KMS-11 (cell line): ENCODE measurements around the gene EPHB6.
A peak's percentile ranks its signal among the peaks of the same experiment; 100 is the strongest.

Experiments used
- H2AFZ ChIP-seq: fragments of 200-600 bp; sonication (generic); 2 replicates; pipeline ENCODE4 v1.6.1; 2016; ENCODE audit warnings: antibody characterized with exemption, mixed run types, low read depth
- H3K27ac ChIP-seq: fragments of 200-600 bp; sonication (generic); 2 replicates; pipeline ENCODE4 v1.6.1; 2016; ENCODE audit warnings: mild to moderate bottlenecking, mixed run types
- H3K27me3 ChIP-seq: fragments of 200-600 bp; sonication (generic); 2 replicates; pipeline ENCODE4 v1.6.1; 2017; ENCODE audit warnings: mild to moderate bottlenecking, low read depth, mixed run types, moderate library complexity; ENCODE audit not compliant: insufficient read depth
- H3K36me3 ChIP-seq: fragments of 200-600 bp; sonication (generic); 2 replicates; pipeline ENCODE4 v1.6.1; 2017; ENCODE audit warnings: mild to moderate bottlenecking, mixed run types; ENCODE audit not compliant: insufficient read depth
- H3K4me1 ChIP-seq: fragments of 200-600 bp; sonication (generic); 2 replicates; pipeline ENCODE4 v1.6.1; 2016; ENCODE audit warnings: mild to moderate bottlenecking, low read depth, mixed run types; ENCODE audit not compliant: poor library complexity, severe bottlenecking
- H3K4me2 ChIP-seq: fragments of 200-600 bp; sonication (generic); 2 replicates; pipeline ENCODE4 v1.7.0; 2016; ENCODE audit warnings: mild to moderate bottlenecking, mixed run types
- H3K4me3 ChIP-seq: fragments of 200-600 bp; sonication (generic); IDR thresholded peaks from 2 replicates; pipeline ENCODE4 v1.6.1; 2017; ENCODE audit warnings: low read depth, low read length, mixed read lengths; ENCODE audit not compliant: insufficient read depth
- H3K79me2 ChIP-seq: fragments of 200-600 bp; sonication (generic); 2 replicates; pipeline ENCODE4 v1.6.1; 2016; ENCODE audit warnings: low read depth, mixed run types; ENCODE audit not compliant: insufficient read depth
- H3K9ac ChIP-seq: fragments of 200-600 bp; sonication (generic); 2 replicates; pipeline ENCODE4 v1.6.1; 2016; ENCODE audit warnings: mild to moderate bottlenecking, mixed run types
- H4K20me1 ChIP-seq: fragments of 200-600 bp; sonication (generic); 2 replicates; pipeline ENCODE4 v1.6.1; 2016; ENCODE audit warnings: mild to moderate bottlenecking, mixed run types; ENCODE audit not compliant: insufficient read depth
- TF ChIP-seq, protein P1 (sequence below): fragments of 200-600 bp; sonication (generic); conservative IDR thresholded peaks from 2 replicates; pipeline ENCODE4 v1.6.1; 2017; ENCODE audit warnings: low read depth, mild to moderate bottlenecking, antibody characterized with exemption, low read length, moderate library complexity, mixed read lengths

Gene EPHB6

DNA sequence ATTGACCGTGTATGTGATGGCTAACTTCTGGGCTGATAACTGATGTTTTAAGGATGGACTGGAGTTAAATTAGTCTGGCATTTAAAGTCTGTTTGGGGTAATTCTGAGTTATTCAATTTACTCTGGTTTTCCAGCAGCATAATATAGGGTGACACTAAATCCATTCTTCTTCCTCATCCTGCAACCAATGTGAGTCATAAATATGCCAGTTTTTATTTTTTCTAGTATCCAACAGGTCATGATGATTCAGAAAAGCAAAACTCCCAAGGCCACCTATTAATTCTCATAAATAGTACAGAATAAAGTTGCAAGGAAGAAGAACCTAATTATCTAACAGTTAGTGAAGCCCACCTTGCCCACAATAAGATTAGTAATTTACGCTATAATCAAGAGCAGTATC, 7.5 kb upstream of the EPHB6 start:
- H3K4me1 ChIP-seq, result no peaks in the 10 kb centered on the region
- H3K9ac ChIP-seq, result no peak overlapping the region
- no peak overlapping the region for H3K4me2 ChIP-seq
- TF ChIP-seq, protein P1, sequence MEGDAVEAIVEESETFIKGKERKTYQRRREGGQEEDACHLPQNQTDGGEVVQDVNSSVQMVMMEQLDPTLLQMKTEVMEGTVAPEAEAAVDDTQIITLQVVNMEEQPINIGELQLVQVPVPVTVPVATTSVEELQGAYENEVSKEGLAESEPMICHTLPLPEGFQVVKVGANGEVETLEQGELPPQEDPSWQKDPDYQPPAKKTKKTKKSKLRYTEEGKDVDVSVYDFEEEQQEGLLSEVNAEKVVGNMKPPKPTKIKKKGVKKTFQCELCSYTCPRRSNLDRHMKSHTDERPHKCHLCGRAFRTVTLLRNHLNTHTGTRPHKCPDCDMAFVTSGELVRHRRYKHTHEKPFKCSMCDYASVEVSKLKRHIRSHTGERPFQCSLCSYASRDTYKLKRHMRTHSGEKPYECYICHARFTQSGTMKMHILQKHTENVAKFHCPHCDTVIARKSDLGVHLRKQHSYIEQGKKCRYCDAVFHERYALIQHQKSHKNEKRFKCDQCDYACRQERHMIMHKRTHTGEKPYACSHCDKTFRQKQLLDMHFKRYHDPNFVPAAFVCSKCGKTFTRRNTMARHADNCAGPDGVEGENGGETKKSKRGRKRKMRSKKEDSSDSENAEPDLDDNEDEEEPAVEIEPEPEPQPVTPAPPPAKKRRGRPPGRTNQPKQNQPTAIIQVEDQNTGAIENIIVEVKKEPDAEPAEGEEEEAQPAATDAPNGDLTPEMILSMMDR, result no peak
- H2AFZ ChIP-seq, result no peak overlapping the region
- H3K27ac ChIP-seq, result no peak overlapping the region
- no peaks in the 10 kb centered on the region for H4K20me1 ChIP-seq
- H3K27me3 ChIP-seq, result no peaks in the 10 kb centered on the region
- H3K4me3 ChIP-seq, result no peak overlapping the region
- H3K79me2 ChIP-seq, result no peaks in the 10 kb centered on the region
- no peaks in the 10 kb centered on the region for H3K36me3 ChIP-seq

DNA sequence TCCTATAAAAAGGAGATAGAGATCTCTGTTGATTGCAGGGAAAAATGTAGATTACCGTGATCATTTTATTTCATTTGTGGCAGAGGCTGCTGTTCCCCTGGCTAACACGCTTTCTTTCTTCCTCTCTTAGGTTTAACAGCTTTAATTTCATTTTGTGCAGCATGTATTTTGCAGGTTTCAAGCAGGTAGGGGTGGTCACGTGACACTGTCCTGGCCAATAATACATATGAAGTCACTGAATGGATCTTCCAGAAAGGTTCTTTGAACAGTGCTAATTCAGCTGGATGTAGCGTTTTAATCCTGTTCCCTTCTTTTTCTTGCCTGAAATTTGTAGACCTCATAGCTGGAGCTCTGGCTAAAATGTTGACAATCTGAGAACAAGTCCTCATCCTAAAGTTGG, 3.6 kb upstream of the EPHB6 start:
- no peak overlapping the region for H2AFZ ChIP-seq
- H3K4me3 ChIP-seq, result no peak overlapping the region
- no peak overlapping the region for H3K9ac ChIP-seq
- H3K4me1 ChIP-seq, result peaks cover 10% of the 10 kb centered on the region
- no peaks in the 10 kb centered on the region for H3K36me3 ChIP-seq
- no peak overlapping the region for H3K4me2 ChIP-seq
- H3K27me3 ChIP-seq, result no peaks in the 10 kb centered on the region
- no peak overlapping the region for H3K27ac ChIP-seq
- TF ChIP-seq, protein P1, result no peak
- no peaks in the 10 kb centered on the region for H3K79me2 ChIP-seq
- no peaks in the 10 kb centered on the region for H4K20me1 ChIP-seq

DNA sequence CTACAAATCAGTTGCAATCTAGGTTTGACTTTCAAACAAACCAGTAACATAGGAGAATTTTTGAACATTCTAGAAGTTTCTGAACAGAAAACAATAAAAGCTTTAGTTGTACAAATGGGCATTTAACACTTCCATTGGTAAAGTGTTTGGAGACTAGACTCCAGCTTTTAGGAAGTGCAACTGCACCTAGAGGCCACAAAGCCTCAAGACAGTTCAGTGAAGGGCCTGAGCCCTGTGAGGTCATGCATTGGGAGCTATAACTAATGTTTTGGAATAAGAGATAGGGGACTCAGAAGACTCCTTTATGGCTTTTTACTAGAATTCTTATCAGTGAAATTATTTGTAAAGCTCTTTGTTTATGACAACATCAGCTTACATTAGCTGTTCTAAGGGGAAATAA, 3.0 kb upstream of the EPHB6 start:
- Histone ChIP-seq H3K4me1 (peaks cover 10% of the 10 kb centered on the region), H2AFZ (no peak overlapping the region), H3K36me3 (no peaks in the 10 kb centered on the region), H4K20me1 (no peaks in the 10 kb centered on the region), H3K27ac (no peak overlapping the region), H3K4me2 (no peak overlapping the region), H3K27me3 (no peaks in the 10 kb centered on the region), H3K9ac (no peak overlapping the region), H3K79me2 (no peaks in the 10 kb centered on the region), H3K4me3 (no peak overlapping the region)
- TF ChIP-seq, protein P1, result no peak

- peak overlapping the region; percentile 98 for H2AFZ ChIP-seq
- H4K20me1 ChIP-seq, result no peaks in the 10 kb centered on the region
- no peaks in the 10 kb centered on the region for H3K79me2 ChIP-seq
- H3K36me3 ChIP-seq, result no peaks in the 10 kb centered on the region
- TF ChIP-seq, protein P1, result peak; percentile 94
- peak overlapping the region; percentile 90 for H3K4me2 ChIP-seq
- H3K27ac ChIP-seq, result no peak overlapping the region
- H3K27me3 ChIP-seq, result no peaks in the 10 kb centered on the region
- peak overlapping the region; percentile 83 for H3K4me3 ChIP-seq
- H3K4me1 ChIP-seq, result peaks cover 10% of the 10 kb centered on the region
- H3K9ac ChIP-seq, result peak overlapping the region; percentile 41; the same call in 1 of the 2 replicates
These were observed 1.0 kb upstream of the EPHB6 start for GRCh38 chr7:142853739-142854371.
